Measurements from ENCODE around the gene CCNG1. TPM values are rescaled to one million over a fixed set of nuclear protein-coding genes. Genes with fewer than 3 reads are reported as not detected.

Gene CCNG1
- total and polyA plus RNA-seq, 9 donors: 194 to 376 (median 298) TPM

DNA sequence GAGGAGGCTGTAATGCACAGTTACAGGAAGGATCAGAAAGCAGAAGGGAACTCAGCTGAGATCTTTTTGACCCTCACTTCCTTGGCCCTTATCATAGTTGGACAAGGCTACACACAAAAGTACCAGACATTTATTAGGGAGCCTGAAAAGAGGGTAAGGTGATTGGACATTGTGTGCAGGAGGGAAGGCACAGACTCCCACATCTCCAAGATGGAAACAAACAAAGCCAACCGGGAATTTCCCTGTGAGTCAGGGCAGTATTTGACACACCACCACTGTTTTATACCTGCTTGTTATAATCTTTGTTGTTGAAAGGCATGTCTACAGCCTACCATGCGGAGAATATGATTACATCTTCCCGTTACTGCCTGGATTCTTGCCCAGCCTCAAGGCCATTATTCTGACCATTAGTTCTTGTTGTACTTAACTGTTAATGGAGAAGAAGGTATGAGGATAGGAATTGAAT lies 3.0 kb upstream of the CCNG1 start:
- Histone ChIP-seq H3K4me3 (ENCODE audit: low read length) (no peak overlapping the region), H3K36me3 (ENCODE audit: control insufficient read depth, insufficient read depth, low read length) (peaks cover 2% of the 10 kb centered on the region), H3K27me3 (ENCODE audit: control insufficient read depth, insufficient read depth, low read length) (no peaks in the 10 kb centered on the region), H3K27ac (ENCODE audit: low read length) (no peak overlapping the region), H3K4me1 (ENCODE audit: control insufficient read depth, insufficient read depth, low read length) (peaks cover 4% of the 10 kb centered on the region), H3K9me3 (replicated peaks; ENCODE audit: control insufficient read depth, low read depth, low read length) (no peaks in the 10 kb centered on the region)
- no peak for DNase-seq
- no CpG with 5 or more reads among the region's 3 CpGs for WGBS (ENCODE audit: insufficient coverage)

DNA sequence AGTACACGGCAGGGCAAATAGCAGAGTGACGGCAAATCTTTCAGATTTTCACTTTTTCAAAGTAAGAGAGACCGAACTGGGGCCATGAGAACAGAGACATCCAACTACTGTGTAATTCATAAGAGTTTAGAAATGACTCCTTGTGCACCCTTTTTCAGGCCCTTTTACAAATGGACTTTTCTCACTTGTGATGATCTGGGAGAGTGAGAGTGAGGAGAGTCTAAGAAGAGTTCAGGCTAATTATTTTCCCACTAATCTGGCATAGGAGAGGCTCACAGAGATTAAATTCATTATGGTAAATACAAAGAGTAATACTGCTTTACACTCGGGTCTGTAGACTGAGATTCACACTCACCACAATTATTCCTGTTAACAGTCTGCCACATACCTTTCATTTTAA lies 880 bp upstream of the CCNG1 start:
- H3K4me1 ChIP-seq (ENCODE audit: control insufficient read depth, insufficient read depth, low read length): peaks cover 4% of the 10 kb centered on the region

DNA sequence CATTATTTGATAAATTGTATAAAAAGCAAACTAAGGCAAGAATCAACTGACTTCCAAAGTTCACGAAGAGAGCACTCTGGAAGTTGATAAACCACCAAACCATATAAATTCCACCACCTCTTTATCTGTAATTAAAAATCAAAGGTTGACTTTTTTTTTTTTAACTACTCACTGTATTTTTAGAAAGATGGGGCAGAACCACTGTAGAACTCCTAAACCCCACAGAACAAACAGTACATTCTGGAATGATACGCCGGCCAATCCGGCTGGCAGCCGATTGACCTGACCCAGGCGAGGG lies 435 bp upstream of the CCNG1 start:
- H3K9me3 ChIP-seq (replicated peaks; ENCODE audit: control insufficient read depth, low read depth, low read length): no peaks in the 10 kb centered on the region
- peak overlapping the region; percentile 85 for H3K4me3 ChIP-seq (ENCODE audit: low read length)
- H3K27ac ChIP-seq (ENCODE audit: low read length): peak overlapping the region; percentile 68
- no CpG with 5 or more reads among the region's 6 CpGs for WGBS (ENCODE audit: insufficient coverage)
- no peaks in the 10 kb centered on the region for H3K27me3 ChIP-seq (ENCODE audit: control insufficient read depth, insufficient read depth, low read length)
- no peak for DNase-seq
- peaks cover 4% of the 10 kb centered on the region for H3K4me1 ChIP-seq (ENCODE audit: control insufficient read depth, insufficient read depth, low read length)
- H3K36me3 ChIP-seq (ENCODE audit: control insufficient read depth, insufficient read depth, low read length): peaks cover 2% of the 10 kb centered on the region

More for the DNA sequence above, 880 bp upstream of the CCNG1 start:
- no peak for DNase-seq
- H3K27me3 ChIP-seq (ENCODE audit: control insufficient read depth, insufficient read depth, low read length): no peaks in the 10 kb centered on the region
- H3K4me3 ChIP-seq (ENCODE audit: low read length): no peak overlapping the region
- WGBS (ENCODE audit: insufficient coverage): no CpG with 5 or more reads among the region's 4 CpGs
- H3K27ac ChIP-seq (ENCODE audit: low read length): no peak overlapping the region
- H3K36me3 ChIP-seq (ENCODE audit: control insufficient read depth, insufficient read depth, low read length): peaks cover 2% of the 10 kb centered on the region
- no peaks in the 10 kb centered on the region for H3K9me3 ChIP-seq (replicated peaks; ENCODE audit: control insufficient read depth, low read depth, low read length)

GRCh38 chr5:163439092-163439425 lies 1.7 kb downstream of the CCNG1 start:
- H3K36me3 ChIP-seq (ENCODE audit: control insufficient read depth, insufficient read depth, low read length): peaks cover 5% of the 10 kb centered on the region
- peak; percentile 63 for DNase-seq
- H3K27me3 ChIP-seq (ENCODE audit: control insufficient read depth, insufficient read depth, low read length): no peaks in the 10 kb centered on the region
- H3K4me1 ChIP-seq (ENCODE audit: control insufficient read depth, insufficient read depth, low read length): peaks cover 4% of the 10 kb centered on the region
- H3K4me3 ChIP-seq (ENCODE audit: low read length): no peak overlapping the region
- H3K27ac ChIP-seq (ENCODE audit: low read length): peak overlapping the region; percentile 4
- WGBS (ENCODE audit: insufficient coverage): 20% methylated on average over 1 of the region's 2 CpGs
- H3K9me3 ChIP-seq (replicated peaks; ENCODE audit: control insufficient read depth, low read depth, low read length): no peaks in the 10 kb centered on the region

DNA sequence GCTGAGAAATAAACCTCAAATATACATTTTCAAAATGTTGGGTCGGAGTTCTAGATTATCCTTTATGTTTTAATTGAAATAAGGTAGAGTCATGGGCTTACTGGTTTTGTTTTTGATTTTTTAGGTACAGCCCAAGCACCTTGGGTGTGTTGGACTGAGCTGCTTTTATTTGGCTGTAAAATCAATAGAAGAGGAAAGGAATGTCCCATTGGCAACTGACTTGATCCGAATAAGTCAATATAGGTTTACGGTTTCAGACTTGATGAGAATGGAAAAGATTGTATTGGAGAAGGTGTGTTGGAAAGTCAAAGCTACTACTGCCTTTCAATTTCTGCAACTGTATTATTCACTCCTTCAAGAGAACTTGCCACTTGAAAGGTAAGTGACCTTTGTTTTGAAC lies 3.6 kb downstream of the CCNG1 start:
- H3K9me3 ChIP-seq (replicated peaks; ENCODE audit: control insufficient read depth, low read depth, low read length): no peaks in the 10 kb centered on the region
- peaks cover 11% of the 10 kb centered on the region for H3K36me3 ChIP-seq (ENCODE audit: control insufficient read depth, insufficient read depth, low read length)
- no peak overlapping the region for H3K4me3 ChIP-seq (ENCODE audit: low read length)
- peaks cover 4% of the 10 kb centered on the region for H3K4me1 ChIP-seq (ENCODE audit: control insufficient read depth, insufficient read depth, low read length)
- no peaks in the 10 kb centered on the region for H3K27me3 ChIP-seq (ENCODE audit: control insufficient read depth, insufficient read depth, low read length)
- WGBS (ENCODE audit: insufficient coverage): no CpG with 5 or more reads among the region's 3 CpGs
- no peak overlapping the region for H3K27ac ChIP-seq (ENCODE audit: low read length)
- DNase-seq: no peak

GRCh38 chr5:163444526-163444925 lies 7.1 kb downstream of the CCNG1 start:
- Histone ChIP-seq H3K9me3 (replicated peaks; ENCODE audit: control insufficient read depth, low read depth, low read length) (no peaks in the 10 kb centered on the region), H3K4me1 (ENCODE audit: control insufficient read depth, insufficient read depth, low read length) (no peaks in the 10 kb centered on the region), H3K36me3 (ENCODE audit: control insufficient read depth, insufficient read depth, low read length) (peaks cover 19% of the 10 kb centered on the region), H3K27ac (ENCODE audit: low read length) (no peak overlapping the region), H3K27me3 (ENCODE audit: control insufficient read depth, insufficient read depth, low read length) (no peaks in the 10 kb centered on the region), H3K4me3 (ENCODE audit: low read length) (no peak overlapping the region)
- DNase-seq: no peak
- no CpG with 5 or more reads among the region's 1 CpG for WGBS (ENCODE audit: insufficient coverage)

- Histone ChIP-seq H3K4me1 (ENCODE audit: control insufficient read depth, insufficient read depth, low read length) (no peaks in the 10 kb centered on the region), H3K4me3 (ENCODE audit: low read length) (no peak overlapping the region), H3K36me3 (ENCODE audit: control insufficient read depth, insufficient read depth, low read length) (peaks cover 19% of the 10 kb centered on the region), H3K27me3 (ENCODE audit: control insufficient read depth, insufficient read depth, low read length) (no peaks in the 10 kb centered on the region), H3K9me3 (replicated peaks; ENCODE audit: control insufficient read depth, low read depth, low read length) (no peaks in the 10 kb centered on the region), H3K27ac (ENCODE audit: low read length) (no peak overlapping the region)
- no peak for DNase-seq
- WGBS (ENCODE audit: insufficient coverage): no CpG with 5 or more reads among the region's 6 CpGs
Measured at GRCh38 chr5:163445345-163445744, 8.0 kb downstream of the CCNG1 start.

DNA sequence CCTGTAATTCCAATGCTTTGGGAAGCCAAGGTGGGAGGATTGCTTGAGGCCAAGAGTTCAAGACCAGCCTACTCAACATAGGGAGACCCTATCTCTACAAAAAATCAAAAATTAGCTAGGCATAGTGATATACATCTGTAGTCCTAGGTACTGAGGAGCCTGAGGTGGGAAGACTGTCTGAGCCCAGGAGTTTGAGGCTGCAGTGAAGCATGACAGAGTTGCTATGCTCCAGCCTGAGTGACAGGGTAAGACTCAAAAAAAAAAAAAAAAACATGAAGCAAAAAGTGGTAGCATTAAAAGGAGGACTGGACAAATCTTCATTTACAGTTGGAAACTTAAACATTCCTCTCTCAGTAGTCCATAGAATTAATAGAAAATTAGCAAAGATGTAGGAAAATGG lies 9.8 kb downstream of the CCNG1 start:
- DNase-seq: no peak
- no peaks in the 10 kb centered on the region for H3K27me3 ChIP-seq (ENCODE audit: control insufficient read depth, insufficient read depth, low read length)
- no peaks in the 10 kb centered on the region for H3K4me1 ChIP-seq (ENCODE audit: control insufficient read depth, insufficient read depth, low read length)
- no peaks in the 10 kb centered on the region for H3K9me3 ChIP-seq (replicated peaks; ENCODE audit: control insufficient read depth, low read depth, low read length)
- H3K36me3 ChIP-seq (ENCODE audit: control insufficient read depth, insufficient read depth, low read length): peaks cover 19% of the 10 kb centered on the region
- H3K27ac ChIP-seq (ENCODE audit: low read length): no peak overlapping the region
- H3K4me3 ChIP-seq (ENCODE audit: low read length): no peak overlapping the region

GRCh38 chr5:163447875-163448274 lies 10.5 kb downstream of the CCNG1 start:
- Histone ChIP-seq H3K27ac (ENCODE audit: low read length) (no peak overlapping the region), H3K4me3 (ENCODE audit: low read length) (no peak overlapping the region), H3K36me3 (ENCODE audit: control insufficient read depth, insufficient read depth, low read length) (peaks cover 16% of the 10 kb centered on the region), H3K4me1 (ENCODE audit: control insufficient read depth, insufficient read depth, low read length) (no peaks in the 10 kb centered on the region), H3K9me3 (replicated peaks; ENCODE audit: control insufficient read depth, low read depth, low read length) (no peaks in the 10 kb centered on the region), H3K27me3 (ENCODE audit: control insufficient read depth, insufficient read depth, low read length) (no peaks in the 10 kb centered on the region)
- no CpG with 5 or more reads among the region's 3 CpGs for WGBS (ENCODE audit: insufficient coverage)
- DNase-seq: no peak

DNA sequence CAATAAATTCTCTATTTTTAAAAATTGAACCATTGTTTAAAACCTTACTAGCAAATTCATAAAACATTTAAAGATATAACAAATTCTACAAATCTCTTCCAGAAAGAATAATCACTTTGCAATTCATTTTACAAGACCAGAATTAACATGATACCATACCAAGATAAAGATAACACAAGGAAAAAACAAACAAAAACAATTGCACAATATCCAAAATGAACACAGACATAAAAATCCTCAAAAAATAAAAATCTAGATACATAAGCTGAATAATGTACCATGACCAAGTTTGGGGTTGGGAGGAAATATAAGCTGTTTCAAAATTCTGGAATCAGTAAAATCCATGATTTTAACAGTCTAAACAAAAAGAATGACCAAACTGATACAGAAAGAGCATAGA lies 11.1 kb downstream of the CCNG1 start:
- Histone ChIP-seq H3K27ac (ENCODE audit: low read length) (no peak overlapping the region), H3K4me1 (ENCODE audit: control insufficient read depth, insufficient read depth, low read length) (no peaks in the 10 kb centered on the region), H3K4me3 (ENCODE audit: low read length) (no peak overlapping the region), H3K36me3 (ENCODE audit: control insufficient read depth, insufficient read depth, low read length) (peaks cover 16% of the 10 kb centered on the region), H3K27me3 (ENCODE audit: control insufficient read depth, insufficient read depth, low read length) (no peaks in the 10 kb centered on the region), H3K9me3 (replicated peaks; ENCODE audit: control insufficient read depth, low read depth, low read length) (no peaks in the 10 kb centered on the region)
- DNase-seq: no peak

DNA sequence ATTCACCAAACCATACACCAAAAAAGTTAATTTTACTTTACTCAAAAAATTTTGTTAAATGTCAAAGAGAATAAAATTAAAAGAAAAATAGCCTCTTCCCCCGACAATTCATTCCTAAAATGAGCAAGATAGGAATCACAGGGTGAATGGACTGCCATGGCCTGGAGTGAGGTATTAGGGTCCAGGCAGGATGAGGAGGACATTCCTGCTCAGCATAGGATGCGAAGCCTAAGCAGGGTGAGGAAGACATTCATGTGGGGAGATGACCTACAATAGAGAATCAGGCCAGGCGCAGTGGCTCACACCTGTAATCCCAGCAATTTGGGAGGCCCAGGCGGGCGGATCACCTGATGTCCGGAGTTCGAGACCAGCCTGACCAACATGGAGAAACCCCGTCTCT lies 14.1 kb downstream of the CCNG1 start:
- no peak for DNase-seq
- no peak overlapping the region for H3K4me3 ChIP-seq (ENCODE audit: low read length)
- no peak overlapping the region for H3K27ac ChIP-seq (ENCODE audit: low read length)
- no peaks in the 10 kb centered on the region for H3K4me1 ChIP-seq (ENCODE audit: control insufficient read depth, insufficient read depth, low read length)
- H3K36me3 ChIP-seq (ENCODE audit: control insufficient read depth, insufficient read depth, low read length): peaks cover 21% of the 10 kb centered on the region
- H3K9me3 ChIP-seq (replicated peaks; ENCODE audit: control insufficient read depth, low read depth, low read length): no peaks in the 10 kb centered on the region
- WGBS (ENCODE audit: insufficient coverage): 100% methylated on average over 5 of the region's 8 CpGs
- H3K27me3 ChIP-seq (ENCODE audit: control insufficient read depth, insufficient read depth, low read length): no peaks in the 10 kb centered on the region
